HCT116 (cell line): ENCODE results near the gene CD3D. TPM values are rescaled to one million over a fixed set of nuclear protein-coding genes. Genes with fewer than 3 reads are reported as not detected.

ENCODE experiments used
- ATAC-seq: fragments of 200-7000 bp; cut with Tn5 transposase; 2 replicates; pipeline ENCODE4 v1.9.1; 2020; ENCODE audit warnings: mild to moderate bottlenecking, moderate library complexity
- BruUV-seq: library from RNA; stranded (reverse); fragments of 400-500 nt; replicated peaks from 2 replicates; lab custom pipeline; 2021; lab: Mats Ljungman, UMichigan
- CTCF ChIA-PET: fragments of 300-600 bp; sonication (Branson Sonifier 250); formaldehyde crosslinking; loops from one replicate; lab custom pipeline; 2021; ENCODE audit warnings: antibody characterized with exemption; lab: Charles Lee
- POLR2A ChIA-PET: fragments of 300-600, 350-600 bp; sonication (Branson Sonifier 250); formaldehyde crosslinking; loops from one replicate; lab custom pipeline; 2021; ENCODE audit warnings: antibody characterized with exemption; lab: Charles Lee
- RAD21 ChIA-PET, 2 experiments: fragments of 300-600 bp; sonication (Branson Sonifier 250); formaldehyde crosslinking; loops; one replicate each; lab custom pipeline; 2023; ENCODE audit warnings: low total read pairs in 2 of 2; ENCODE audit not compliant: uncharacterized antibody in 2 of 2, unreplicated experiment in 2 of 2, low non-redundant PET in 1 of 2; lab: Charles Lee
- DNase-seq: peaks from one replicate; pipeline ENCODE4 v3.0.0-alpha.2; 2010; ENCODE audit warnings: low read depth, low spot score
- H2AFZ ChIP-seq: fragments of 200-600 bp; shearing (Covaris generic), sonication (generic); 2 replicates; pipeline ENCODE4 v1.6.1; 2017; ENCODE audit warnings: low read depth, mixed run types, mixed read lengths, antibody characterized with exemption, low read length; ENCODE audit not compliant: poor library complexity, severe bottlenecking
- H3K27ac ChIP-seq: 2 replicates; pipeline ENCODE4 v1.5.1; 2012; ENCODE audit warnings: low read depth, low read length
- H3K27me3 ChIP-seq: fragments of 200-600 bp; sonication (generic); 2 replicates; pipeline ENCODE4 v1.6.1; 2016; ENCODE audit warnings: mixed run types, low read length, mixed read lengths; ENCODE audit not compliant: insufficient read depth
- H3K36me3 ChIP-seq, 2 experiments: fragments of 200-500 bp in 1 of 2; fragments of 200-600 bp in 1 of 2; sonication (Bioruptor generic) in 1 of 2; sonication (generic) in 1 of 2; 2 replicates each; pipeline versions ENCODE4 v1.5.1 to v1.6.1; 2014 to 2016; ENCODE audit warnings: low read length in 2 of 2, inconsistent platforms in 1 of 2, mixed read lengths in 1 of 2, mixed run types in 1 of 2; ENCODE audit not compliant: insufficient read depth in 2 of 2, control insufficient read depth in 1 of 2
- H3K4me1 ChIP-seq, 2 experiments: fragments of 200-600 bp in 1 of 2; sonication (generic) in 1 of 2; 2 replicates each; pipeline versions ENCODE4 v1.5.1 to v1.6.1; 2012 to 2017; ENCODE audit warnings: low read length in 2 of 2, inconsistent platforms in 1 of 2, mild to moderate bottlenecking in 1 of 2, mixed read lengths in 1 of 2, mixed run types in 1 of 2, moderate library complexity in 1 of 2; ENCODE audit not compliant: insufficient read depth in 2 of 2, control insufficient read depth in 1 of 2
- H3K4me2 ChIP-seq: fragments of 200-600 bp; sonication (generic); 2 replicates; pipeline ENCODE4 v1.6.1; 2017; ENCODE audit warnings: mixed run types, low read length, mixed read lengths
- H3K4me3 ChIP-seq, 2 experiments: fragments of 200-600 bp in 1 of 2; sonication (generic) in 1 of 2; replicated peaks in 1 of 2; 2 replicates each; pipeline ENCODE4 v1.5.1; 2011 to 2016; ENCODE audit warnings: low read length in 2 of 2, control low read depth in 1 of 2, low read depth in 1 of 2, mild to moderate bottlenecking in 1 of 2, mixed read lengths in 1 of 2, mixed run types in 1 of 2
- H3K79me2 ChIP-seq: fragments of 200-600 bp; sonication (generic); 2 replicates; pipeline ENCODE4 v1.6.1; 2017; ENCODE audit warnings: mild to moderate bottlenecking, mixed run types, low read length, moderate library complexity, mixed read lengths; ENCODE audit not compliant: insufficient read depth
- H3K9ac ChIP-seq: fragments of 200-600 bp; sonication (generic); 2 replicates; pipeline ENCODE4 v1.6.1; 2016; ENCODE audit warnings: low read length, mixed read lengths
- H3K9me2 ChIP-seq: fragments of 200-600 bp; sonication (generic), shearing (Covaris generic); 2 replicates; pipeline ENCODE4 v1.6.1; 2017; ENCODE audit warnings: mixed run types, mild to moderate bottlenecking, moderate library complexity; ENCODE audit not compliant: insufficient read depth
- H3K9me3 ChIP-seq, 2 experiments: fragments of 200-500 bp in 1 of 2; fragments of 200-600 bp in 1 of 2; sonication (Bioruptor generic) in 1 of 2; sonication (generic) in 1 of 2; 2 replicates each; pipeline ENCODE4 v1.6.1; 2014 to 2017; ENCODE audit warnings: low read length in 2 of 2, mixed read lengths in 2 of 2, inconsistent platforms in 1 of 2, low read depth in 1 of 2, mild to moderate bottlenecking in 1 of 2, mixed run types in 1 of 2, moderate library complexity in 1 of 2; ENCODE audit not compliant: control insufficient read depth in 1 of 2, insufficient read depth in 1 of 2
- H4K20me1 ChIP-seq: fragments of 200-600 bp; sonication (generic), shearing (Covaris generic); 2 replicates; pipeline ENCODE4 v1.6.1; 2017; ENCODE audit warnings: mixed run types, mild to moderate bottlenecking, moderate library complexity; ENCODE audit not compliant: insufficient read depth
- POLR2A ChIP-seq: IDR thresholded peaks from 2 replicates; pipeline ENCODE4 v1.7.0; 2011; ENCODE audit warnings: borderline replicate concordance; ENCODE audit not compliant: insufficient read depth, insufficient read length; ENCODE audit errors: extremely low read depth
- TCF7L2 ChIP-seq: IDR thresholded peaks from 2 replicates; pipeline ENCODE4 v1.7.0; 2011; ENCODE audit warnings: borderline replicate concordance, inconsistent platforms; ENCODE audit not compliant: insufficient read depth, insufficient read length; ENCODE audit errors: extremely low read depth
- ZBTB33 ChIP-seq: IDR thresholded peaks from 2 replicates; pipeline ENCODE4 v1.6.1; 2011; ENCODE audit warnings: mild to moderate bottlenecking, low read length, moderate library complexity; ENCODE audit not compliant: insufficient replicate concordance; ENCODE audit errors: extremely low read depth
- intact Hi-C: fragments of 100-400 bp; cut with micrococcal nuclease; formaldehyde crosslinking; loops from 2 replicates; pipeline ENCODE4 v1.10.0; 2022
- total RNA-seq: library from RNA; stranded (reverse); gene quantifications from one replicate; pipeline ENCODE4 v1.2.1, GENCODE V29; 2021; ENCODE audit not compliant: unreplicated experiment

The CD3D gene
- total RNA-seq, 1 experiment from 2014 or later, result 1.0 TPM

- RAD21 ChIA-PET, result no interaction called here
These were observed 48.5 kb downstream of the CD3D start for GRCh38 chr11:118294053-118294452.

More at GRCh38 chr11:118294053-118294452, 48.5 kb downstream of the CD3D start:
- intact Hi-C loops, result loop anchor here (2.0 kb wide), 1 partner anchor 59 kb away; no protein-coding TSS in a partner anchor
- Histone ChIP-seq H3K9me3 (no peaks in the 10 kb centered on the region), H3K27ac (no peak overlapping the region), H3K9me2 (no peaks in the 10 kb centered on the region), H3K36me3 (no peaks in the 10 kb centered on the region), H3K9ac (no peak overlapping the region), H3K4me1 (peaks cover 0 to 14% of the 10 kb centered on the region in 2 experiments; a peak in 2 of 4 replicates), H3K79me2 (no peaks in the 10 kb centered on the region), H3K4me2 (no peak overlapping the region), H2AFZ (no peak overlapping the region), H3K27me3 (no peaks in the 10 kb centered on the region), H4K20me1 (no peaks in the 10 kb centered on the region), H3K4me3 (no peak overlapping the region)
- ATAC-seq (no peak), DNase-seq (no peak)
- BruUV-seq, result no TSS peak
- POLR2A ChIA-PET, result no interaction called here
- TF ChIP-seq POLR2A (no peak), ZBTB33 (no peak), TCF7L2 (no peak)
- CTCF ChIA-PET, result no interaction called here
